ENCODE measurements around the gene RP9. TPM values are rescaled to one million over a fixed set of nuclear protein-coding genes. Genes with fewer than 3 reads are reported as not detected.

The RP9 gene
- polyA plus RNA-seq, 2 of the 4 experiments (the other 2 are of a cell fraction): 25.7 to 51.5 TPM

DNA sequence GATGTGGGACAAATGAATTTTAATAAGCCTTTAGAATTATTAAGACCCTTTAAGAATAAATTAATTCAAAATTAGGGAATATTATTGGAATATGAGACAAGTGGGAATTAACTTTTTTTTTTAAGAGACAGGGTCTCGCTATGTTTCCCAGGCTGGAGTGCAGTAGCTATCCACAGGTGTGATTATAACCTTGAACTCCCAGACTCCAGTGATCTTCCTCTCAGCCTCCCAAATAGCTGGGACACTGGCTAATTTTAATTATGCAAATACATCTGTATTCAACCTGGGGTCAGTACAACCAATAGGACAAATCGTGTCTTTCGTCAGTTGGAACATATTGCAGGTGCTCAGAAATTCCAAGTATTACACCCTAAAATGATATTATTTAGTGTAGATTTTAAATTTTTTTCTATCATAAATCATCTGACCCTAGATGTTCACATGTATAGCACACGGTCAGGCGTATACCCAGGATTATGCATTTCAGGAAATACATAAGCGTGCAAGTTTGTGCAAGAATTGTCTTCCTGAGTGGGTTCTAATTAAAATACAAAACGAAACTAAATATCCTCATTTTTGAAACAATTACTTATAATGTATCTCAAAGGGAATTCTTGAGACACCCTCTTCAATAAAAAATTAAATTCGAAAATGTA, 47.8 kb downstream of the RP9 start:
- DNase-seq (ENCODE audit: low read depth in 1 of 2, low spot score in 1 of 2) (no peak), ATAC-seq (no peak), FAIRE-seq (no peak)
- TF ChIP-seq TFCP2L1 (CRISPR knock-in tag; IDR thresholded peaks at IDR 0.05) (no peak), BHLHE40 (IDR thresholded peaks at IDR 0.05; ENCODE audit: low read depth, low read length) (no peak), SMC3 (IDR thresholded peaks at IDR 0.05) (no peak), MAFK (IDR thresholded peaks at IDR 0.05; ENCODE audit: partially characterized antibody) (no peak), RNF2 (IDR thresholded peaks at IDR 0.05; ENCODE audit: borderline replicate concordance, low read depth) (no peak), HOXB5 (CRISPR knock-in tag; IDR thresholded peaks at IDR 0.05) (no peak), EHMT2 (IDR thresholded peaks at IDR 0.05; ENCODE audit: low read depth) (no peak), RARB (CRISPR knock-in tag; IDR thresholded peaks at IDR 0.05) (no peak), NFE2L2 (conservative IDR thresholded peaks at IDR 0.05; ENCODE audit: low read length) (no peak), MAZ (IDR thresholded peaks at IDR 0.05; ENCODE audit: borderline replicate concordance, low read depth, low read length) (no peak), SREBF2 (IDR thresholded peaks at IDR 0.05) (no peak), KDM1A (IDR thresholded peaks at IDR 0.05; ENCODE audit: low read depth) (no peak), RFX5 (IDR thresholded peaks at IDR 0.05) (no peak), CTCF (IDR thresholded peaks at IDR 0.05) (no peak), CBX8 (IDR thresholded peaks at IDR 0.05) (no peak), ZNF302 (CRISPR knock-in tag; IDR thresholded peaks at IDR 0.05) (no peak)
- TF ChIP-seq, protein P1, sequence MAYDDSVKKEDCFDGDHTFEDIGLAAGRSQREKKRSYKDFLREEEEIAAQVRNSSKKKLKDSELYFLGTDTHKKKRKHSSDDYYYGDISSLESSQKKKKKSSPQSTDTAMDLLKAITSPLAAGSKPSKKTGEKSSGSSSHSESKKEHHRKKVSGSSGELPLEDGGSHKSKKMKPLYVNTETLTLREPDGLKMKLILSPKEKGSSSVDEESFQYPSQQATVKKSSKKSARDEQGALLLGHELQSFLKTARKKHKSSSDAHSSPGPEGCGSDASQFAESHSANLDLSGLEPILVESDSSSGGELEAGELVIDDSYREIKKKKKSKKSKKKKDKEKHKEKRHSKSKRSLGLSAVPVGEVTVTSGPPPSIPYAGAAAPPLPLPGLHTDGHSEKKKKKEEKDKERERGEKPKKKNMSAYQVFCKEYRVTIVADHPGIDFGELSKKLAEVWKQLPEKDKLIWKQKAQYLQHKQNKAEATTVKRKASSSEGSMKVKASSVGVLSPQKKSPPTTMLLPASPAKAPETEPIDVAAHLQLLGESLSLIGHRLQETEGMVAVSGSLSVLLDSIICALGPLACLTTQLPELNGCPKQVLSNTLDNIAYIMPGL (CRISPR knock-in tag; IDR thresholded peaks at IDR 0.05; ENCODE audit: borderline replicate concordance): no peak
- TF ChIP-seq, protein P2, sequence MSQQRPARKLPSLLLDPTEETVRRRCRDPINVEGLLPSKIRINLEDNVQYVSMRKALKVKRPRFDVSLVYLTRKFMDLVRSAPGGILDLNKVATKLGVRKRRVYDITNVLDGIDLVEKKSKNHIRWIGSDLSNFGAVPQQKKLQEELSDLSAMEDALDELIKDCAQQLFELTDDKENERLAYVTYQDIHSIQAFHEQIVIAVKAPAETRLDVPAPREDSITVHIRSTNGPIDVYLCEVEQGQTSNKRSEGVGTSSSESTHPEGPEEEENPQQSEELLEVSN (IDR thresholded peaks at IDR 0.05; ENCODE audit: borderline replicate concordance, low read depth): no peak
- 24% methylated on average over 8 of the region's 8 CpGs for WGBS (ENCODE audit: missing lambda C conversion rate)
- Histone ChIP-seq H3K4me3 (peak overlapping the region; percentile 95), H3K4me2 (peak overlapping the region; percentile 83), H3K9me3 (peaks cover 8% of the 10 kb centered on the region), H3K27ac (peak overlapping the region; percentile 47 to 94; a peak in 5 of 6 replicates), H3K4me1 (peaks cover 11% of the 10 kb centered on the region; the same call in 2 of the 3 replicates)
- ChIA-PET CTCF (interaction anchor here (1.1 to 3.2 kb wide), 4 partner anchors 10 to 118 kb away, joined by 3 to 16 read pairs (median 4); partner anchors contain the start of gene RP9), POLR2A (interaction anchor here (1.5 to 1.9 kb wide), 2 partner anchors 68 to 104 kb away, joined by 5 to 16 read pairs; partner anchors contain the start of genes BBS9 and FKBP9)

DNA sequence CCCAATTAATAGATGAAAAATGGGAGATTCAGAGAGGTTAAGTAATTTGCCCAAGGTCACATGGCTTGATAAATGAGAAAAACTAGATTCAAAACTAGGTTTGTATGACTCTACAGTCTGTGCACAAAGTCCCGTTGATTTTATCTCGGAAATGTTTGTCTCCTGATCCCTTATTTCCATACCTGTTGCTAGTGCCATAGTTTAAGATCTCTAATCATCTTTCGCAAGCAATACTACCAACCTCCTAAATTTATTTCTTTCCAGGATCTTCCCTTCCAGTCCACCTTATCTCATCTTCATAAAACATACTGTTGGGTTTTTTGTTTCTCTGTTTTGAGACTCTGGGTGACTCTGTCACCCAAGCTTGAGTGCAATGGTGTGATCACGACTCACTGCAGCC, 49.6 kb downstream of the RP9 start:
- POLR2A ChIA-PET: no interaction called here
- 49% methylated on average over 4 of the region's 4 CpGs for WGBS (ENCODE audit: missing lambda C conversion rate)
- CTCF ChIA-PET: interaction anchor here (0.6 to 0.7 kb wide), 2 partner anchors 50 to 102 kb away, joined by 3 read pairs; partner anchors contain the start of genes FKBP9 and RP9

More for the DNA sequence above, 49.6 kb downstream of the RP9 start:
- TF ChIP-seq HOXB13 (CRISPR knock-in tag; IDR thresholded peaks at IDR 0.05; ENCODE audit: low read depth) (no peak), NR3C1 (IDR thresholded peaks at IDR 0.05) (no peak), CHD2 (IDR thresholded peaks at IDR 0.05; ENCODE audit: low read length, partially characterized antibody) (no peak), RCOR1 (IDR thresholded peaks at IDR 0.05; ENCODE audit: low read depth, low read length) (no peak), FOXS1 (CRISPR knock-in tag; IDR thresholded peaks at IDR 0.05) (no peak), HDAC2 (IDR thresholded peaks at IDR 0.05) (no peak), ZSCAN20 (CRISPR knock-in tag; IDR thresholded peaks at IDR 0.05) (no peak)
- Histone ChIP-seq H3K9me3 (no peaks in the 10 kb centered on the region), H3K4me2 (no peak overlapping the region), H3K27ac (no peak overlapping the region), H3K4me1 (peaks cover 14% of the 10 kb centered on the region; the same call in 2 of the 3 replicates), H3K4me3 (no peak overlapping the region)
- no peak for ATAC-seq
- DNase-seq (ENCODE audit: low read depth in 1 of 2, low spot score in 1 of 2): no peak
- no peak for FAIRE-seq

All from A549 (cell line).